Right renal cortex interstitium (tissue), 3 donors: ENCODE measurements around the gene IL9R. TPM values are rescaled to one million over a fixed set of nuclear protein-coding genes. Genes with fewer than 3 reads are reported as not detected.
A peak's percentile ranks its signal among the peaks of the same experiment; 100 is the strongest.
"Not testable (repeated sequence)": the region's sequence is repeated elsewhere in the genome, so short reads cannot be mapped to it uniquely, and the experiment has no call there.

Experiments used
- DNase-seq, 3 donors: peaks; one replicate each; pipeline ENCODE4 v3.0.0-alpha.2; 2013; ENCODE audit warnings: low read depth in 3 of 3, low spot score in 2 of 3
- polyA plus RNA-seq, 3 donors: library from polyadenylated mRNA; unstranded; fragments of 120-200 nt; gene quantifications; one replicate each; pipeline ENCODE4 v1.2.1, GENCODE V29; 2013; ENCODE audit not compliant: insufficient read length in 3 of 3

The IL9R gene
- polyA plus RNA-seq, 3 donors: 0.10 TPM; not detected in 2

DNA sequence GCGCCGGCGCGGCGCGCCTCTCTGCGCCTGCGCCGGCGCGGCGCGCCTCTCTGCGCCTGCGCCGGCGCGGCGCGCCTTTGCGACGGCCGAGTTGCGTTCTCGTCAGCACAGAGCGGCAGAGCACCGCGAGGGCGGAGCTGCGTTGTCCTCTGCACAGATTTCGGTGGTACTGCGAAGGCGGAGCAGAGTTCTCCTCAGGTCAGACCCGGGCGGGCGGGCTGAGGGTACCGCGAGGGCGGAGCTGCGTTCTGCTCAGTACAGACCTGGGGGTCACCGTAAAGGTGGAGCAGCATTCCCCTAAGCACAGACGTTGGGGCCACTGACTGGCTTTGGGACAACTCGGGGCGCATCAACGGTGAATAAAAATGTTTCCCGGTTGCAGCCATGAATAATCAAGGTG lies 31.8 kb downstream of the IL9R start:
- not testable (repeated sequence) for DNase-seq

DNA sequence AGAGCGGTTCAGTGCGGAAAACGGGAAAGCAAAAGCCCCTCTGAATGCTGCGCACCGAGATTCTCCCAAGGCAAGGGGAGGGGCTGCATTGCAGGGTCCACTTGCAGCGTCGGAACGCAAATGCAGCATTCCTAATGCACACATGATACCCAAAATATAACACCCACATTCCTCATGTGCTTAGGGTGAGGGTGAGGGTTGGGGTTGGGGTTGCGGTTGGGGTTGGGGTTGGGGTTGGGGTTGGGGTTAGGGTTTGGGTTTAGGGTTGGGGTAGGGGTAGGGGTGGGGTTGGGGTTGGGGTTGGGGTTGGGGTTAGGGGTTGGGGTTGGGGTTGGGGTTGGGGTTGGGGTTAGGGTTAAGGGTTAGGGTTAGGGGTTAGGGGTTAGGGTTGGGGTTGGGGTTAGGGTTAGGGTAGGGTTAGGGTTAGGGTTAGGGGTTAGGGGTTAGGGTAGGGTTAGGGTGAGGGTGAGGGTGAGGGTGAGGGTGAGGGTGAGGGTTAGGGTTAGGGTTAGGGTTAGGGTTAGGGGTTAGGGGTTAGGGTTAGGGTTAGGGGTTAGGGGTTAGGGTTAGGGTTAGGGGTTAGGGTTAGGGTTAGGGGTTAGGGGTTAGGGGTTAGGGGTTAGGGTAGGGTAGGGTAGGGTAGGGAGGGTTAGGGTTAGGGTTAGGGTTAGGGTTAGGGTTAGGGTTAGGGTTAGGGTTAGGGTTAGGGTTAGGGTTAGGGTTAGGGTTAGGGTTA lies 32.4 kb downstream of the IL9R start:
- DNase-seq: peak in 1 of 3 donors; percentile 18

DNA sequence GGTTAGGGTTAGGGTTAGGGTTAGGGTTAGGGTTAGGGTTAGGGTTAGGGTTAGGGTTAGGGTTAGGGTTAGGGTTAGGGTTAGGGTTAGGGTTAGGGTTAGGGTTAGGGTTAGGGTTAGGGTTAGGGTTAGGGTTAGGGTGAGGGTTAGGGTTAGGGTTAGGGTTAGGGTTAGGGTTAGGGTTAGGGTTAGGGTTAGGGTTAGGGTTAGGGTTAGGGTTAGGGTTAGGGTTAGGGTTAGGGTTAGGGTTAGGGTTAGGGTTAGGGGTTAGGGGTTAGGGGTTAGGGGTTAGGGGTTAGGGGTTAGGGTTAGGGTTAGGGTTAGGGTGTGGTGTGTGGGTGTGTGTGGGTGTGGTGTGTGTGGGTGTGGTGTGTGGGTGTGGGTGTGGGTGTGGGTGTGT lies 33.0 kb downstream of the IL9R start:
- DNase-seq: not testable (repeated sequence)

Other genes starting within 250 kb of the IL9R start
- 10 to 100 TPM; 50.9 to 56.6 (median 52.4) TPM for gene VAMP7, start 116.4 kb upstream of the IL9R start, polyA plus RNA-seq